Keratinocyte (primary cell): ENCODE data around the gene ABLIM2. TPM values are rescaled to one million over a fixed set of nuclear protein-coding genes. Genes with fewer than 3 reads are reported as not detected.

Experiments
- DNase-seq: peaks from one replicate; pipeline ENCODE4 v3.0.0-alpha.2; 2011; ENCODE audit warnings: low read depth, missing footprints, low spot score
- FAIRE-seq: peaks from 2 replicates; lab custom pipeline; 2011; peaks lifted over from hg19 to GRCh38; lab: Jason Lieb, UNC
- H2AFZ ChIP-seq: 2 replicates; pipeline ENCODE4 v1.6.0; 2012; ENCODE audit warnings: low read length, control low read depth, inconsistent platforms; ENCODE audit not compliant: control insufficient read depth
- H3K27ac ChIP-seq: 2 replicates; pipeline ENCODE4 v1.5.1; 2011; ENCODE audit warnings: low read length; ENCODE audit not compliant: control insufficient read depth, insufficient read depth
- H3K27me3 ChIP-seq: 3 replicates; pipeline ENCODE4 v1.6.0; 2011; ENCODE audit warnings: low read length; ENCODE audit not compliant: control insufficient read depth, insufficient read depth; ENCODE audit errors: extremely low read depth
- H3K36me3 ChIP-seq, 2 experiments: 2 replicates in 1 of 2; 3 replicates in 1 of 2; pipeline ENCODE4 v1.5.1; 2011; ENCODE audit warnings: low read length in 2 of 2, mild to moderate bottlenecking in 1 of 2; ENCODE audit not compliant: control insufficient read depth in 2 of 2, insufficient read depth in 2 of 2; ENCODE audit errors: extremely low read depth in 1 of 2
- H3K4me1 ChIP-seq: 3 replicates; pipeline ENCODE4 v1.5.1; 2011; ENCODE audit warnings: low read length; ENCODE audit not compliant: control insufficient read depth, insufficient read depth; ENCODE audit errors: extremely low read depth
- H3K4me2 ChIP-seq: 3 replicates; pipeline ENCODE4 v1.6.0; 2011; ENCODE audit warnings: low read depth, low read length; ENCODE audit not compliant: control insufficient read depth, insufficient read depth; ENCODE audit errors: extremely low read depth
- H3K4me3 ChIP-seq, 3 experiments: fragments of 200-600 bp in 1 of 3; sonication (generic) in 1 of 3; 2 replicates in 2 of 3; 3 replicates in 1 of 3; pipeline ENCODE4 v1.5.1; 2011 to 2016; ENCODE audit warnings: low read length in 3 of 3, mild to moderate bottlenecking in 3 of 3, control low read depth in 2 of 3, inconsistent platforms in 1 of 3, low read depth in 1 of 3, mixed read lengths in 1 of 3, mixed run types in 1 of 3, moderate library complexity in 1 of 3; ENCODE audit not compliant: control insufficient read depth in 2 of 3, insufficient read depth in 2 of 3; ENCODE audit errors: extremely low read depth in 1 of 3
- H3K79me2 ChIP-seq: 2 replicates; pipeline ENCODE4 v1.6.0; 2012; ENCODE audit warnings: low read length; ENCODE audit not compliant: control insufficient read depth, insufficient read depth
- H3K9ac ChIP-seq: 3 replicates; pipeline ENCODE4 v1.6.0; 2011; ENCODE audit warnings: low read length; ENCODE audit not compliant: control insufficient read depth, insufficient read depth; ENCODE audit errors: extremely low read depth
- H3K9me1 ChIP-seq: 3 replicates; pipeline ENCODE4 v1.6.0; 2011; ENCODE audit warnings: low read length; ENCODE audit not compliant: control insufficient read depth, insufficient read depth; ENCODE audit errors: extremely low read depth
- H3K9me3 ChIP-seq: 2 replicates; pipeline ENCODE4 v1.5.1; 2012; ENCODE audit warnings: low read depth, low read length; ENCODE audit not compliant: control insufficient read depth
- H4K20me1 ChIP-seq: 3 replicates; pipeline ENCODE4 v1.6.0; 2011; ENCODE audit warnings: low read length; ENCODE audit not compliant: control insufficient read depth, insufficient read depth; ENCODE audit errors: extremely low read depth
- EZH2 ChIP-seq: IDR thresholded peaks from one replicate; pipeline ENCODE4 v1.6.1; 2012; ENCODE audit warnings: inconsistent platforms, mild to moderate bottlenecking, low read length, moderate library complexity
- dilution Hi-C: fragments of 300-500 bp; cut with MboI; formaldehyde crosslinking; loops from one replicate; pipeline ENCODE4 v1.7.0; 2020; ENCODE audit warnings: low sequenced_read_pairs; ENCODE audit not compliant: extremely low pct_ligation_motif_present
- polyA plus RNA-seq, 5 experiments: library from polyadenylated mRNA; depleted of rRNA in 3 of 5; stranded (reverse) in 3 of 5; stranded (forward) in 1 of 5; unstranded in 1 of 5; fragments of >200 nt; gene quantifications; 1 replicate in 1 of 5; 2 replicates in 3 of 5; 3 replicates in 1 of 5; pipeline versions ENCODE4 v1.2.1 to v1.2.3, GENCODE V29; 2011 to 2012; ENCODE audit warnings: missing spikeins in 2 of 5, low read depth in 1 of 5, low replicate concordance in 1 of 5
- TF ChIP-seq, protein P1 (sequence below), 3 experiments: IDR thresholded peaks in 1 of 3; conservative IDR thresholded peaks in 1 of 3; optimal IDR thresholded peaks in 1 of 3; 2 replicates in 2 of 3; 3 replicates in 1 of 3; pipeline versions ENCODE3 to v1.5.1; 2011; ENCODE audit warnings: low read length in 3 of 3, mild to moderate bottlenecking in 3 of 3, moderate library complexity in 2 of 3, control low read depth in 1 of 3, inconsistent platforms in 1 of 3; ENCODE audit not compliant: insufficient read depth in 2 of 3; ENCODE audit errors: extremely low read depth in 1 of 3

Gene ABLIM2
- polyA plus RNA-seq, 1 donor (not counting 4 experiments of a cell fraction or from before 2014, with no cell fraction given): 0.94 TPM

- peak overlapping the region; percentile 1 for H2AFZ ChIP-seq
- TF ChIP-seq EZH2: no peak
- TF ChIP-seq, protein P1, sequence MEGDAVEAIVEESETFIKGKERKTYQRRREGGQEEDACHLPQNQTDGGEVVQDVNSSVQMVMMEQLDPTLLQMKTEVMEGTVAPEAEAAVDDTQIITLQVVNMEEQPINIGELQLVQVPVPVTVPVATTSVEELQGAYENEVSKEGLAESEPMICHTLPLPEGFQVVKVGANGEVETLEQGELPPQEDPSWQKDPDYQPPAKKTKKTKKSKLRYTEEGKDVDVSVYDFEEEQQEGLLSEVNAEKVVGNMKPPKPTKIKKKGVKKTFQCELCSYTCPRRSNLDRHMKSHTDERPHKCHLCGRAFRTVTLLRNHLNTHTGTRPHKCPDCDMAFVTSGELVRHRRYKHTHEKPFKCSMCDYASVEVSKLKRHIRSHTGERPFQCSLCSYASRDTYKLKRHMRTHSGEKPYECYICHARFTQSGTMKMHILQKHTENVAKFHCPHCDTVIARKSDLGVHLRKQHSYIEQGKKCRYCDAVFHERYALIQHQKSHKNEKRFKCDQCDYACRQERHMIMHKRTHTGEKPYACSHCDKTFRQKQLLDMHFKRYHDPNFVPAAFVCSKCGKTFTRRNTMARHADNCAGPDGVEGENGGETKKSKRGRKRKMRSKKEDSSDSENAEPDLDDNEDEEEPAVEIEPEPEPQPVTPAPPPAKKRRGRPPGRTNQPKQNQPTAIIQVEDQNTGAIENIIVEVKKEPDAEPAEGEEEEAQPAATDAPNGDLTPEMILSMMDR (optimal IDR thresholded peaks at IDR 0.05 in 1 of 3, IDR thresholded peaks at IDR 0.05 in 1 of 3, conservative IDR thresholded peaks at IDR 0.05 in 1 of 3; ENCODE audit: extremely low read depth in 1 of 3, insufficient read depth in 2 of 3, low read length in 3 of 3): no peak
- H3K9me1 ChIP-seq: no peaks in the 10 kb centered on the region
- H3K9me3 ChIP-seq: no peaks in the 10 kb centered on the region
- peak overlapping the region; percentile 87 for H3K27ac ChIP-seq
- H3K4me3 ChIP-seq: peak overlapping the region; percentile 71 to 89 (median 81)
- H3K4me2 ChIP-seq: peak overlapping the region; percentile 95
- no peaks in the 10 kb centered on the region for H4K20me1 ChIP-seq
- peaks cover 53% of the 10 kb centered on the region for H3K79me2 ChIP-seq
- peak overlapping the region; percentile 91 for H3K9ac ChIP-seq
- FAIRE-seq (no peak), DNase-seq (no peak)
- H3K4me1 ChIP-seq: peaks cover 41% of the 10 kb centered on the region
- H3K36me3 ChIP-seq: peaks cover 5 to 11% of the 10 kb centered on the region in 2 experiments
- H3K27me3 ChIP-seq: no peaks in the 10 kb centered on the region
- dilution Hi-C loops: no loop called here
These were observed 41.1 kb upstream of the ABLIM2 start for GRCh38 chr4:8199594-8200301.

- TF ChIP-seq EZH2: no peak
- TF ChIP-seq, protein P1 (optimal IDR thresholded peaks at IDR 0.05 in 1 of 3, IDR thresholded peaks at IDR 0.05 in 1 of 3, conservative IDR thresholded peaks at IDR 0.05 in 1 of 3; ENCODE audit: extremely low read depth in 1 of 3, insufficient read depth in 2 of 3, low read length in 3 of 3): no peak
- dilution Hi-C loops: no loop called here
- Histone ChIP-seq H4K20me1 (no peaks in the 10 kb centered on the region), H3K79me2 (peaks cover 47% of the 10 kb centered on the region), H3K9me3 (no peaks in the 10 kb centered on the region), H3K27ac (peak within 1 kb of the TSS; percentile 87), H3K9me1 (no peaks in the 10 kb centered on the region), H2AFZ (peak within 1 kb of the TSS; percentile 3), H3K9ac (peak within 1 kb of the TSS; percentile 91), H3K4me3 (peak within 1 kb of the TSS; percentile 71 to 89 (median 81)), H3K4me1 (peaks cover 44% of the 10 kb centered on the region), H3K4me2 (peak within 1 kb of the TSS; percentile 95), H3K36me3 (peaks cover 3 to 6% of the 10 kb centered on the region in 2 experiments), H3K27me3 (no peaks in the 10 kb centered on the region)
- FAIRE-seq (peak; percentile 95), DNase-seq (no peak)
These were observed 40.4 kb upstream of the ABLIM2 start, which contains the start of gene SH3TC1 for GRCh38 chr4:8198906-8199593. TSS of gene SH3TC1 (plus strand) at chr4:8199290. CDS start at chr4:8205195, 5,905 bp downstream.
